H1 (cell line): ENCODE measurements around the gene SLX9. TPM values are rescaled to one million over a fixed set of nuclear protein-coding genes. Genes with fewer than 3 reads are reported as not detected.

Experiments
- CTCF ChIA-PET: fragments of 300-600 bp; sonication (Branson Sonifier 250); formaldehyde crosslinking; loops from one replicate; lab custom pipeline; 2021; ENCODE audit not compliant: partially characterized antibody; lab: Charles Lee
- POLR2A ChIA-PET: fragments of 300-600 bp; sonication (Branson Sonifier 250); formaldehyde crosslinking; loops from one replicate; lab custom pipeline; 2021; ENCODE audit warnings: inconsistent platforms; ENCODE audit not compliant: partially characterized antibody; lab: Charles Lee
- DNase-seq, 2 experiments: peaks; one replicate each; pipeline versions ENCODE4 v3.0.0 to v3.0.0-alpha.2; 2010 to 2022; ENCODE audit warnings: low spot score in 2 of 2, low read depth in 1 of 2, mixed read lengths in 1 of 2
- FAIRE-seq: peaks from 2 replicates; lab custom pipeline; 2011; peaks lifted over from hg19 to GRCh38; lab: Jason Lieb, UNC
- H2AFZ ChIP-seq: 2 replicates; pipeline ENCODE4 v1.8.1; 2012; ENCODE audit warnings: low read length, inconsistent platforms
- H2AK5ac ChIP-seq: 2 replicates; pipeline ENCODE4 v1.6.1; 2013; ENCODE audit warnings: low read depth, low read length
- H2BK120ac ChIP-seq: replicated peaks from 2 replicates; pipeline ENCODE3; 2013; ENCODE audit warnings: low read depth, low read length, inconsistent platforms
- H2BK12ac ChIP-seq: 2 replicates; pipeline ENCODE4 v1.6.1; 2013; ENCODE audit warnings: low read depth, low read length
- H2BK15ac ChIP-seq: 2 replicates; pipeline ENCODE4 v1.6.1; 2013; ENCODE audit warnings: low read length
- H2BK20ac ChIP-seq: 2 replicates; pipeline ENCODE4 v1.6.1; 2013; ENCODE audit warnings: low read length
- H2BK5ac ChIP-seq: 2 replicates; pipeline ENCODE4 v1.6.1; 2013; ENCODE audit warnings: low read depth, low read length
- H3K14ac ChIP-seq: 2 replicates; pipeline ENCODE4 v1.6.1; 2013; ENCODE audit warnings: inconsistent platforms; ENCODE audit not compliant: insufficient read length
- H3K18ac ChIP-seq: 2 replicates; pipeline ENCODE4 v1.6.1; 2013; ENCODE audit warnings: low read length; ENCODE audit errors: extremely low read depth
- H3K23ac ChIP-seq: 2 replicates; pipeline ENCODE4 v1.6.1; 2013; ENCODE audit warnings: inconsistent platforms; ENCODE audit not compliant: insufficient read length
- H3K23me2 ChIP-seq: 2 replicates; pipeline ENCODE4 v1.6.1; 2013; ENCODE audit warnings: low read depth, low read length
- H3K27ac ChIP-seq: 2 replicates; pipeline ENCODE4 v1.6.1; 2011; ENCODE audit warnings: low read depth, low read length, inconsistent platforms
- H3K27me3 ChIP-seq, 4 experiments: replicated peaks in 1 of 4; 1 replicate in 1 of 4; 2 replicates in 3 of 4; pipeline versions ENCODE4 v1.6.1 to v1.8.1; 2011 to 2013; ENCODE audit warnings: low read length in 3 of 4, mild to moderate bottlenecking in 3 of 4, inconsistent platforms in 2 of 4, mixed read lengths in 2 of 4, moderate library complexity in 1 of 4; ENCODE audit not compliant: control insufficient read depth in 3 of 4, insufficient read depth in 3 of 4; ENCODE audit errors: extremely low read depth in 1 of 4
- H3K36me3 ChIP-seq, 4 experiments: 2 replicates each; pipeline versions ENCODE4 v1.6.1 to v1.8.1; 2011 to 2013; ENCODE audit warnings: mild to moderate bottlenecking in 4 of 4, low read length in 3 of 4, moderate library complexity in 2 of 4, control low read depth in 1 of 4, inconsistent platforms in 1 of 4; ENCODE audit not compliant: insufficient read depth in 4 of 4, control insufficient read depth in 2 of 4
- H3K4ac ChIP-seq: replicated peaks from 2 replicates; pipeline ENCODE3; 2013; ENCODE audit warnings: low read length, low read depth, mixed read lengths, inconsistent platforms; ENCODE audit not compliant: insufficient read length
- H3K4me1 ChIP-seq, 4 experiments: replicated peaks in 1 of 4; 1 replicate in 1 of 4; 2 replicates in 3 of 4; pipeline versions ENCODE4 v1.6.1 to v1.8.1; 2011 to 2013; ENCODE audit warnings: low read length in 3 of 4, inconsistent platforms in 2 of 4, mixed read lengths in 1 of 4; ENCODE audit not compliant: insufficient read depth in 4 of 4, control insufficient read depth in 3 of 4
- H3K4me2 ChIP-seq, 2 experiments: 2 replicates each; pipeline versions ENCODE4 v1.6.1 to v1.8.1; 2011 to 2013; ENCODE audit warnings: low read depth in 2 of 2, low read length in 2 of 2, control low read depth in 1 of 2, inconsistent platforms in 1 of 2, mild to moderate bottlenecking in 1 of 2; ENCODE audit not compliant: insufficient read depth in 1 of 2
- H3K4me3 ChIP-seq, 4 experiments: fragments of 200-600, 300-600 bp in 1 of 4; sonication (generic), shearing (Covaris generic), sonication (Bioruptor Twin) in 1 of 4; 2 replicates each; pipeline versions ENCODE4 v1.5.1 to v1.8.1; 2011 to 2016; ENCODE audit warnings: low read length in 4 of 4, low read depth in 3 of 4, control low read depth in 2 of 4, inconsistent platforms in 2 of 4, mild to moderate bottlenecking in 2 of 4, mixed read lengths in 1 of 4, moderate library complexity in 1 of 4; ENCODE audit not compliant: insufficient read depth in 2 of 4; ENCODE audit errors: extremely low read depth in 1 of 4
- H3K56ac ChIP-seq: replicated peaks from 2 replicates; pipeline ENCODE3; 2013; ENCODE audit warnings: low read depth, mild to moderate bottlenecking, mixed read lengths, low read length, inconsistent platforms; ENCODE audit not compliant: insufficient read length
- H3K79me1 ChIP-seq: 2 replicates; pipeline ENCODE4 v1.6.1; 2013; ENCODE audit warnings: low read depth, low read length, control low read depth
- H3K79me2 ChIP-seq, 2 experiments: 2 replicates each; pipeline versions ENCODE4 v1.6.1 to v1.8.1; 2012 to 2013; ENCODE audit warnings: low read length in 2 of 2, mild to moderate bottlenecking in 2 of 2, inconsistent platforms in 1 of 2; ENCODE audit not compliant: insufficient read depth in 2 of 2, control insufficient read depth in 1 of 2
- H3K9ac ChIP-seq, 4 experiments: replicated peaks in 1 of 4; 1 replicate in 1 of 4; 2 replicates in 3 of 4; pipeline versions ENCODE4 v1.6.1 to v1.8.1; 2011 to 2013; ENCODE audit warnings: low read depth in 3 of 4, low read length in 3 of 4, control low read depth in 2 of 4, mild to moderate bottlenecking in 2 of 4, moderate library complexity in 2 of 4, inconsistent platforms in 1 of 4; ENCODE audit errors: extremely low read depth in 1 of 4
- H3K9me3 ChIP-seq, 2 experiments: 2 replicates each; pipeline versions ENCODE4 v1.6.1 to v1.8.1; 2012 to 2013; ENCODE audit warnings: mild to moderate bottlenecking in 2 of 2, moderate library complexity in 2 of 2, control low read depth in 1 of 2, inconsistent platforms in 1 of 2, low read depth in 1 of 2, low read length in 1 of 2, mixed read lengths in 1 of 2; ENCODE audit not compliant: insufficient read depth in 2 of 2
- H4K20me1 ChIP-seq, 2 experiments: replicated peaks in 1 of 2; 2 replicates each; pipeline versions ENCODE3 to v1.8.1; 2011 to 2013; ENCODE audit warnings: inconsistent platforms in 2 of 2, low read length in 2 of 2, mild to moderate bottlenecking in 1 of 2; ENCODE audit not compliant: insufficient read depth in 2 of 2, control insufficient read depth in 1 of 2
- H4K5ac ChIP-seq: 2 replicates; pipeline ENCODE4 v1.6.1; 2013; ENCODE audit warnings: low read length, low read depth, mixed read lengths, inconsistent platforms; ENCODE audit not compliant: insufficient read length
- H4K8ac ChIP-seq: 2 replicates; pipeline ENCODE4 v1.8.0; 2013; ENCODE audit warnings: mild to moderate bottlenecking, moderate library complexity, low read length, inconsistent platforms; ENCODE audit not compliant: insufficient read depth; ENCODE audit errors: extremely low read depth
- H4K91ac ChIP-seq: replicated peaks from 2 replicates; pipeline ENCODE3; 2013; ENCODE audit warnings: low read length, mixed read lengths, inconsistent platforms; ENCODE audit not compliant: insufficient read length
- ASH2L ChIP-seq: fragments of 200-600, 300-600 bp; sonication (generic); IDR thresholded peaks from one replicate; pipeline ENCODE4 v1.7.1; 2017; ENCODE audit warnings: low read length
- BACH1 ChIP-seq: IDR thresholded peaks from 2 replicates; pipeline ENCODE4 v1.6.1; 2012; ENCODE audit warnings: low read length, improper control_type of control experiment
- CHD1 ChIP-seq: IDR thresholded peaks from 2 replicates; pipeline ENCODE4 v1.6.1; 2012; ENCODE audit warnings: low read depth, low read length, improper control_type of control experiment
- CREB1 ChIP-seq: IDR thresholded peaks from 2 replicates; pipeline ENCODE4 v1.6.1; 2012; ENCODE audit warnings: inconsistent platforms
- CTBP2 ChIP-seq: IDR thresholded peaks from 2 replicates; pipeline ENCODE4 v1.7.0; 2011; ENCODE audit warnings: borderline replicate concordance, mild to moderate bottlenecking, moderate library complexity, mixed read lengths, low read length; ENCODE audit not compliant: insufficient read depth, insufficient read length
- KDM4A ChIP-seq: IDR thresholded peaks from one replicate; pipeline ENCODE4 v1.7.1; 2012; ENCODE audit warnings: low read depth, mild to moderate bottlenecking, moderate library complexity, low read length, inconsistent platforms; ENCODE audit not compliant: severe bottlenecking
- NANOG ChIP-seq: IDR thresholded peaks from 2 replicates; pipeline ENCODE4 v1.6.1; 2011; ENCODE audit warnings: low read length, low read depth, mild to moderate bottlenecking, inconsistent platforms; ENCODE audit not compliant: insufficient read depth, poor library complexity, severe bottlenecking
- PHF8 ChIP-seq: fragments of 200-600 bp; sonication (generic); conservative IDR thresholded peaks from 2 replicates; pipeline ENCODE4 v1.7.1; 2012; ENCODE audit warnings: low read depth, mild to moderate bottlenecking, inconsistent platforms, low read length, moderate library complexity
- POLR2A ChIP-seq, 2 experiments: IDR thresholded peaks; 1 replicate in 1 of 2; 2 replicates in 1 of 2; pipeline ENCODE4 v1.6.1; 2011; ENCODE audit warnings: low read depth in 2 of 2, low read length in 2 of 2, mild to moderate bottlenecking in 2 of 2; ENCODE audit errors: control extremely low read depth in 1 of 2
- SIRT6 ChIP-seq: IDR thresholded peaks from one replicate; pipeline ENCODE4 v1.7.1; 2012; ENCODE audit warnings: low read length, inconsistent platforms
- TBP ChIP-seq: IDR thresholded peaks from 2 replicates; pipeline ENCODE4 v1.6.1; 2011; ENCODE audit warnings: low read depth, low read length, improper control_type of control experiment
- TCF12 ChIP-seq: IDR thresholded peaks from 2 replicates; pipeline ENCODE4 v1.6.1; 2011; ENCODE audit warnings: low read depth, mild to moderate bottlenecking, low read length
- TEAD4 ChIP-seq: IDR thresholded peaks from 2 replicates; pipeline ENCODE4 v1.6.1; 2012; ENCODE audit warnings: low read depth, low read length, inconsistent platforms, mixed read lengths
- WGBS, 2 experiments: shearing (Covaris generic) in 1 of 2; methylation state at CpG; one replicate each; pipeline versions ENCODE4 v1.1.6 to v1.1.7; 2013 to 2015; ENCODE audit warnings: low lambda C conversion rate in 2 of 2, mixed read lengths in 2 of 2, inconsistent platforms in 1 of 2, low coverage in 1 of 2, missing lambda C conversion rate in 1 of 2; ENCODE audit not compliant: insufficient replicate concordance in 2 of 2, insufficient coverage in 1 of 2, insufficient read length in 1 of 2; ENCODE audit errors: extremely low coverage in 1 of 2, missing lambda C conversion rate in 1 of 2; 5-methylcytosine and 5-hydroxymethylcytosine counted together
- polyA plus RNA-seq, 7 experiments: library from polyadenylated mRNA; depleted of rRNA in 3 of 7; stranded (reverse) in 5 of 7; unstranded in 2 of 7; fragments of >200 nt in 5 of 7; fragments of 200-250 nt in 2 of 7; gene quantifications; 1 replicate in 5 of 7; 2 replicates in 1 of 7; 4 replicates in 1 of 7; pipeline versions ENCODE4 v1.2.1 to v1.2.3, GENCODE V29; 2011 to 2013; ENCODE audit warnings: missing spikeins in 2 of 7, mixed read lengths in 2 of 7
- total RNA-seq: library from RNA; stranded (reverse); fragmentation: NEBNext Ultra II Directional; extraction: Animal tissue kit (Norgen Biotek cat#: 25700); gene quantifications from 2 replicates; pipeline ENCODE4 v1.2.1, GENCODE V29; 2021

SLX9 gene
- total and polyA plus RNA-seq, 2 of the 8 experiments (the other 6 are each of a cell fraction or from before 2014, with no cell fraction given) = 17.7 to 57.3 TPM

DNA sequence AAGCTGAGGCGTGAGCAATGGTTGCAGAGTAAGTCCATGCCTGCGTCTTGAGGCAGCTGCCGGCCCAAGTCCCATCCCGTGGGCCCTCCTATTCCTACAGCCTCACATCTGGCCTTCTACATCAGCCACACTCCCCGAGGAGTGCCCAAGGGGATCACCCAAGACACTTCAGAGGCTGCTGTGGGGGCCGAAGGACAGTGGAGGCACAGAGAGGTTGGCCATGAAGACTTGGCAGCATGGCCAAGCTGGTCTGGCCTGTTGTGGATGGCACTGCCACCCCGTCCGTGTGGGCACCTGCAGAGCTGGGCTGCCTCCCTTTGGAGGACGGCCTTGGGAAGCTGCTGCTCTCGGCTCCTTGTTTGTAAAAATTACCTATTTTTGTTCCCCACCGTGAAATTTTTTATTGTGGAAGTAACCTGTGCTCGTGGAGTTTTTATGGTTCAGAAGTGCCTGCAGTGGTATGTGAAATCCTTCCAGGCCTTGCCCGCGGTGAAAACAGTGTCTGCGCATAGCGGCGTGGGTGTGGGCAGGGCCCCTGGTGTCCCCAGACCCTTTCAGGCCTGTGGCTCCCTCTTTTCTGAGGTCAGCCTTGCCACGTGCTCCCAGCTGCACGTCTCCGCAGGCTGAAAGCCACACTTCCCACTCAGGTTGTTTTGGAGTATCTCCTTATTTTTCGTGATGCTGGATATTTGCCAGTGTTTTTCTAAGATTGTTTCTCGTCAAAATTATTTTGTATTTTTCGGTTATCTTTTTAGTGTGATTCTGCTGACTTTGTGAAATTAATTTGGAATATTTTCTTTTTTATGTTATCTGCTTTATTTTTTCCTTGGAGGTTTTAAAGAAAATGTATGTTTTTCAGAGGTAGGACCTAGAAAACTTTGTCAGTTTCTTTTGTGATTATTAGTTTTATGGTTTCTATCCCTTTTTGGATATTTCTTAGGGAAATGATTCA is 20.6 kb downstream of the SLX9 start:
- no peaks in the 10 kb centered on the region for H3K23me2 ChIP-seq
- H2AFZ ChIP-seq = no peak overlapping the region
- H3K36me3 ChIP-seq = peaks cover 12 to 39% (median 22%) of the 10 kb centered on the region in 4 experiments
- no peak overlapping the region for H2BK15ac ChIP-seq
- no peak overlapping the region for H3K4me3 ChIP-seq
- no peak overlapping the region for H3K23ac ChIP-seq
- H4K20me1 ChIP-seq = peaks cover 8 to 34% of the 10 kb centered on the region in 2 experiments
- H3K9ac ChIP-seq = no peak overlapping the region
- H3K4me1 ChIP-seq = no peaks in the 10 kb centered on the region
- no peak overlapping the region for H3K4me2 ChIP-seq
- H2BK12ac ChIP-seq = no peak overlapping the region
- H3K56ac ChIP-seq = no peak overlapping the region
- no peaks in the 10 kb centered on the region for H3K27me3 ChIP-seq
- H3K9me3 ChIP-seq = no peaks in the 10 kb centered on the region
- ChIA-PET POLR2A (no interaction called here), CTCF (interaction anchor here (1.7 kb wide), 1 partner anchor 12 kb away, joined by 5 read pairs; no protein-coding TSS in a partner anchor)
- H3K79me1 ChIP-seq = peaks cover 19% of the 10 kb centered on the region
- no peak overlapping the region for H4K8ac ChIP-seq
- DNase-seq (no peak), FAIRE-seq (no peak)
- H2AK5ac ChIP-seq = no peak overlapping the region
- H2BK20ac ChIP-seq = no peak overlapping the region
- no peak overlapping the region for H3K27ac ChIP-seq
- H4K91ac ChIP-seq = no peak overlapping the region
- peaks cover 0 to 56% of the 10 kb centered on the region in 2 experiments; a peak in 2 of 4 replicates for H3K79me2 ChIP-seq
- H3K14ac ChIP-seq = no peak overlapping the region
- no peak overlapping the region for H3K18ac ChIP-seq
- H3K4ac ChIP-seq = no peak overlapping the region
- H2BK5ac ChIP-seq = no peak overlapping the region
- H4K5ac ChIP-seq = no peak overlapping the region
- WGBS, 2 experiments = 95% methylated on average over 23 of the region's 23 CpGs; no CpG with 5 or more reads in 1 of the 2 experiments
- no peak overlapping the region for H2BK120ac ChIP-seq
- TF ChIP-seq BACH1 = no peak
- TF ChIP-seq PHF8 = no peak
- no peak for TF ChIP-seq ASH2L
- TF ChIP-seq TEAD4 = no peak
- no peak for TF ChIP-seq CTBP2
- no peak for TF ChIP-seq POLR2A (IDR thresholded peaks at IDR 0.05; ENCODE audit: control extremely low read depth in 1 of 2, low read depth in 2 of 2, low read length in 2 of 2)
- TF ChIP-seq CHD1 = no peak
- TF ChIP-seq TCF12 = no peak
- TF ChIP-seq SIRT6 = no peak
- no peak for TF ChIP-seq KDM4A
- no peak for TF ChIP-seq CREB1
- no peak for TF ChIP-seq TBP
- no peak for TF ChIP-seq NANOG
